GM12878 (cell line): Measurements from ENCODE around the gene MGA. TPM values are rescaled to one million over a fixed set of nuclear protein-coding genes. Genes with fewer than 3 reads are reported as not detected.

Source experiments
- ATAC-seq: fragments of 200-7000 bp; cut with Tn5 transposase; 3 replicates; pipeline ENCODE4 v1.9.1; 2020; ENCODE audit warnings: mild to moderate bottlenecking, moderate library complexity
- BruUV-seq: library from RNA; stranded (reverse); fragments of 400-500 nt; replicated peaks from 2 replicates; lab custom pipeline; 2021; lab: Mats Ljungman, UMichigan
- CTCF ChIA-PET: fragments of 300-600 bp; sonication (Branson Sonifier 250); formaldehyde crosslinking; extraction: SDS; loops from one replicate; lab custom pipeline; 2021; ENCODE audit warnings: inconsistent platforms; lab: Yijun Ruan, JAX
- POLR2A ChIA-PET: fragments of 350-600 bp; formaldehyde crosslinking; extraction: SDS; loops from one replicate; lab custom pipeline; 2021; ENCODE audit warnings: inconsistent platforms; lab: Charles Lee
- RAD21 ChIA-PET: fragments of 300-600 bp; sonication (Branson Sonifier 250); formaldehyde crosslinking; loops from one replicate; lab custom pipeline; 2023; ENCODE audit warnings: antibody characterized with exemption; ENCODE audit not compliant: unreplicated experiment; lab: Charles Lee
- SMC1A ChIA-PET: fragments of 300-600 bp; sonication (Branson Sonifier 250); formaldehyde crosslinking; loops from one replicate; lab custom pipeline; 2023; ENCODE audit not compliant: unreplicated experiment, uncharacterized antibody; lab: Charles Lee
- DNase-seq: peaks from one replicate; pipeline ENCODE4 v3.0.0-alpha.2; 2011; ENCODE audit warnings: low read depth, low spot score
- FAIRE-seq: peaks from 3 replicates; lab custom pipeline; 2011; peaks lifted over from hg19 to GRCh38; lab: Jason Lieb, UNC
- H2AFZ ChIP-seq: 2 replicates; pipeline ENCODE4 v1.6.0; 2011; ENCODE audit warnings: low read depth, low read length, control low read depth; ENCODE audit not compliant: control insufficient read depth
- H3K27ac ChIP-seq: 2 replicates; pipeline ENCODE4 v1.5.1; 2011; ENCODE audit warnings: control low read depth; ENCODE audit not compliant: control insufficient read depth, insufficient read depth
- H3K27me3 ChIP-seq, 2 experiments: replicated peaks in 1 of 2; 2 replicates each; pipeline versions ENCODE4 v1.6.0 to v1.6.1; 2011; ENCODE audit warnings: low read length in 1 of 2; ENCODE audit not compliant: control insufficient read depth in 2 of 2, insufficient read depth in 2 of 2
- H3K36me3 ChIP-seq, 2 experiments: 2 replicates each; pipeline ENCODE4 v1.5.1; 2011; ENCODE audit warnings: low read length in 1 of 2; ENCODE audit not compliant: control insufficient read depth in 2 of 2, insufficient read depth in 2 of 2
- H3K4me1 ChIP-seq: 2 replicates; pipeline ENCODE4 v1.6.1; 2011; ENCODE audit warnings: mild to moderate bottlenecking, low read length, moderate library complexity, mixed read lengths; ENCODE audit not compliant: control insufficient read depth, insufficient read depth
- H3K4me2 ChIP-seq: 2 replicates; pipeline ENCODE4 v1.6.0; 2011; ENCODE audit warnings: control low read depth; ENCODE audit not compliant: control insufficient read depth, insufficient read depth
- H3K4me3 ChIP-seq: fragments of 200-600 bp; sonication (generic); 2 replicates; pipeline ENCODE4 v1.5.1; 2016
- H3K79me2 ChIP-seq: 2 replicates; pipeline ENCODE4 v1.6.0; 2011; ENCODE audit warnings: low read length; ENCODE audit not compliant: control insufficient read depth, insufficient read depth
- H3K9ac ChIP-seq: 2 replicates; pipeline ENCODE4 v1.8.0; 2011; ENCODE audit warnings: low read length, control low read depth, mixed read lengths; ENCODE audit not compliant: control insufficient read depth, insufficient read depth
- H3K9me3 ChIP-seq: replicated peaks from 3 replicates; pipeline ENCODE4 v1.5.1; 2011; ENCODE audit warnings: mild to moderate bottlenecking, low read length; ENCODE audit not compliant: control insufficient read depth, insufficient read depth
- H4K20me1 ChIP-seq: 2 replicates; pipeline ENCODE4 v1.6.0; 2011; ENCODE audit not compliant: control insufficient read depth, insufficient read depth
- ATF7 ChIP-seq: fragments of 450-650 bp; IDR thresholded peaks from 2 replicates; pipeline ENCODE4 v1.6.1; 2016; ENCODE audit warnings: low read depth, mild to moderate bottlenecking
- CEBPB ChIP-seq, 2 experiments: fragments of 150-350 bp in 1 of 2; IDR thresholded peaks; 2 replicates each; pipeline ENCODE4 v1.6.1; 2012 to 2014; ENCODE audit warnings: low read depth in 2 of 2, low read length in 2 of 2, borderline replicate concordance in 1 of 2, inconsistent platforms in 1 of 2
- CHD1 ChIP-seq: IDR thresholded peaks from 2 replicates; pipeline ENCODE4 v1.6.1; 2012; ENCODE audit warnings: low read depth, low read length, improper control_type of control experiment
- CREM ChIP-seq: IDR thresholded peaks from 2 replicates; pipeline ENCODE4 v1.6.1; 2014; ENCODE audit warnings: antibody characterized with exemption, low read depth
- NR2C2 ChIP-seq: IDR thresholded peaks from 2 replicates; pipeline ENCODE4 v1.6.1; 2011; ENCODE audit warnings: borderline replicate concordance, low read depth; ENCODE audit not compliant: control insufficient read depth, insufficient read length
- NRF1 ChIP-seq: conservative IDR thresholded peaks from 2 replicates; pipeline ENCODE4 v1.6.1; 2011; ENCODE audit warnings: mild to moderate bottlenecking, low read depth, low read length, improper control_type of control experiment
- SREBF2 ChIP-seq: IDR thresholded peaks from 2 replicates; pipeline ENCODE4 v1.6.1; 2012; ENCODE audit warnings: mild to moderate bottlenecking, low read length
- SRF ChIP-seq, 2 experiments: IDR thresholded peaks; 2 replicates each; pipeline ENCODE4 v1.6.1; 2011; ENCODE audit warnings: low read depth in 2 of 2, low read length in 2 of 2, mild to moderate bottlenecking in 1 of 2, moderate library complexity in 1 of 2
- TBL1XR1 ChIP-seq: IDR thresholded peaks from 2 replicates; pipeline ENCODE4 v1.6.1; 2012; ENCODE audit warnings: low read depth, low read length, improper control_type of control experiment
- YY1 ChIP-seq: IDR thresholded peaks from 2 replicates; pipeline ENCODE4 v1.6.1; 2011; ENCODE audit warnings: low read depth, mild to moderate bottlenecking, low read length
- ZNF207 ChIP-seq: fragments of 450-650 bp; IDR thresholded peaks from 2 replicates; pipeline ENCODE4 v1.6.1; 2014; ENCODE audit warnings: antibody characterized with exemption, mild to moderate bottlenecking, borderline replicate concordance
- WGBS: methylation state at CpG from one replicate; pipeline ENCODE4 v1.1.6; 2016; ENCODE audit warnings: low lambda C conversion rate; ENCODE audit not compliant: insufficient replicate concordance, insufficient coverage; ENCODE audit errors: missing lambda C conversion rate; 5-methylcytosine and 5-hydroxymethylcytosine counted together
- in situ Hi-C: fragments of 300-500 bp; cut with MboI; formaldehyde crosslinking; loops from 9 replicates; pipeline ENCODE4 v1.14.3; 2018; ENCODE audit warnings: mixed read lengths
- intact Hi-C: fragments of 100-400 bp; cut with micrococcal nuclease; formaldehyde crosslinking; loops from one replicate; pipeline ENCODE4 v1.14.2; 2022; ENCODE audit not compliant: unreplicated experiment
- polyA plus RNA-seq, 11 experiments: library from polyadenylated mRNA; depleted of rRNA in 4 of 11; unstranded in 6 of 11; stranded (reverse) in 5 of 11; fragments of >200 nt; fragmentation: Nextera tagmentation in 4 of 11; fragmentation: Illumina TruSeq in 1 of 11; extraction: Ambion mirVana in 4 of 11; extraction: Trizol in 1 of 11; gene quantifications; 1 replicate in 1 of 11; 2 replicates in 10 of 11; pipeline versions ENCODE4 v1.2.1 to v1.2.3, GENCODE V29; 2011 to 2016; ENCODE audit warnings: inconsistent platforms in 2 of 11, missing spikeins in 2 of 11, low read depth in 1 of 11
- total RNA-seq, 4 experiments: library from RNA; depleted of rRNA in 3 of 4; stranded (reverse); fragments of >200 nt in 3 of 4; fragmentation: Illumina TruSeq in 1 of 4; extraction: Trizol in 1 of 4; gene quantifications; 2 replicates each; pipeline versions ENCODE4 v1.2.1 to v1.2.3, GENCODE V29; 2013 to 2021
- TF ChIP-seq, protein P1 (sequence below): fragments of 450-650 bp; formaldehyde crosslinking; IDR thresholded peaks from 2 replicates; pipeline ENCODE4 v1.4.0; 2020; ENCODE audit warnings: mild to moderate bottlenecking, moderate library complexity
- TF ChIP-seq, protein P2 (sequence below): fragments of 450-650 bp; IDR thresholded peaks from 2 replicates; pipeline ENCODE4 v1.6.1; 2017; ENCODE audit warnings: low read depth, mild to moderate bottlenecking, moderate library complexity
- TF ChIP-seq, protein P3 (sequence below): IDR thresholded peaks from 2 replicates; pipeline ENCODE4 v1.6.1; 2011; ENCODE audit warnings: borderline replicate concordance, low read depth, mild to moderate bottlenecking, moderate library complexity, low read length; ENCODE audit not compliant: insufficient read depth, poor library complexity, severe bottlenecking
- TF ChIP-seq, protein P4 (sequence below): fragments of 450-650 bp; conservative IDR thresholded peaks from 2 replicates; pipeline ENCODE4 v1.6.1; 2017; ENCODE audit warnings: mild to moderate bottlenecking, moderate library complexity

Gene MGA
- total and polyA plus RNA-seq, 10 of the 15 experiments (the other 5 are each of a cell fraction or from before 2014, with no cell fraction given), result 2.6 to 29.6 (median 17.0) TPM

DNA sequence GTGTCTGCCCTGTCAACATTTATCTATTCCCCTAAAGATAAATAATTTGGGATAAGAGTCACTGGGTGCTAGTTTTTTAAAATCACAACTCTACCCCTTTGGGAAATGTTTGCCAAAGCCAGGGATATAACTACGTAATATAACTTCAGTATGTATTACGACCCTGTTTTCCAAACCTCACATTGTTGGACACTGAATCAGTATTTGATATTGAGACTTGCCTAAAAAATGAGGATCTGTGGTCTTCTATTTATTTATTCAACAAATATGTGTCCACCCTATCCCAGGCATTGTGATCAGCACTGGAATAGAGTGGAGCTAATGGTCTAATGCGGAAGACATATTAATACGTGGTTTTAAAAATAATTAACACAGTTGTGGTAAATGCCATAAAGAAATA, 4.5 kb upstream of the MGA start:
- Histone ChIP-seq H3K4me1 (peaks cover 10% of the 10 kb centered on the region), H3K4me3 (no peak overlapping the region), H4K20me1 (no peaks in the 10 kb centered on the region), H3K79me2 (0 out of 2 replicates have a peak, but pooled peaks cover under 1% of the 10 kb centered on the region), H2AFZ (no peak overlapping the region), H3K27ac (no peak overlapping the region), H3K36me3 (no peaks in the 10 kb centered on the region), H3K4me2 (no peak overlapping the region), H3K9me3 (peaks cover 2% of the 10 kb centered on the region; the same call in 2 of the 3 replicates), H3K27me3 (no peaks in the 10 kb centered on the region; a peak in 1 of 4 replicates), H3K9ac (no peak overlapping the region)
- no TSS peak for BruUV-seq
- in situ Hi-C loops, result no loop called here
- ATAC-seq (no peak), FAIRE-seq (no peak), DNase-seq (no peak)
- POLR2A ChIA-PET, result no interaction called here
- intact Hi-C loops, result no loop called here
- CTCF ChIA-PET, result no interaction called here
- SMC1A ChIA-PET, result interaction anchor here (0.6 kb wide), 1 partner anchor 17 kb away, joined by 3 read pairs; no protein-coding TSS in a partner anchor
- RAD21 ChIA-PET, result no interaction called here
- 80% methylated on average over 4 of the region's 4 CpGs for WGBS
- TF ChIP-seq, protein P1, sequence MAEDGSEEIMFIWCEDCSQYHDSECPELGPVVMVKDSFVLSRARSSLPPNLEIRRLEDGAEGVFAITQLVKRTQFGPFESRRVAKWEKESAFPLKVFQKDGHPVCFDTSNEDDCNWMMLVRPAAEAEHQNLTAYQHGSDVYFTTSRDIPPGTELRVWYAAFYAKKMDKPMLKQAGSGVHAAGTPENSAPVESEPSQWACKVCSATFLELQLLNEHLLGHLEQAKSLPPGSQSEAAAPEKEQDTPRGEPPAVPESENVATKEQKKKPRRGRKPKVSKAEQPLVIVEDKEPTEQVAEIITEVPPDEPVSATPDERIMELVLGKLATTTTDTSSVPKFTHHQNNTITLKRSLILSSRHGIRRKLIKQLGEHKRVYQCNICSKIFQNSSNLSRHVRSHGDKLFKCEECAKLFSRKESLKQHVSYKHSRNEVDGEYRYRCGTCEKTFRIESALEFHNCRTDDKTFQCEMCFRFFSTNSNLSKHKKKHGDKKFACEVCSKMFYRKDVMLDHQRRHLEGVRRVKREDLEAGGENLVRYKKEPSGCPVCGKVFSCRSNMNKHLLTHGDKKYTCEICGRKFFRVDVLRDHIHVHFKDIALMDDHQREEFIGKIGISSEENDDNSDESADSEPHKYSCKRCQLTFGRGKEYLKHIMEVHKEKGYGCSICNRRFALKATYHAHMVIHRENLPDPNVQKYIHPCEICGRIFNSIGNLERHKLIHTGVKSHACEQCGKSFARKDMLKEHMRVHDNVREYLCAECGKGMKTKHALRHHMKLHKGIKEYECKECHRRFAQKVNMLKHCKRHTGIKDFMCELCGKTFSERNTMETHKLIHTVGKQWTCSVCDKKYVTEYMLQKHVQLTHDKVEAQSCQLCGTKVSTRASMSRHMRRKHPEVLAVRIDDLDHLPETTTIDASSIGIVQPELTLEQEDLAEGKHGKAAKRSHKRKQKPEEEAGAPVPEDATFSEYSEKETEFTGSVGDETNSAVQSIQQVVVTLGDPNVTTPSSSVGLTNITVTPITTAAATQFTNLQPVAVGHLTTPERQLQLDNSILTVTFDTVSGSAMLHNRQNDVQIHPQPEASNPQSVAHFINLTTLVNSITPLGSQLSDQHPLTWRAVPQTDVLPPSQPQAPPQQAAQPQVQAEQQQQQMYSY, result no peak
- no peak for TF ChIP-seq NRF1
- no peak for TF ChIP-seq NR2C2
- TF ChIP-seq CHD1, result no peak
- TF ChIP-seq, protein P2, sequence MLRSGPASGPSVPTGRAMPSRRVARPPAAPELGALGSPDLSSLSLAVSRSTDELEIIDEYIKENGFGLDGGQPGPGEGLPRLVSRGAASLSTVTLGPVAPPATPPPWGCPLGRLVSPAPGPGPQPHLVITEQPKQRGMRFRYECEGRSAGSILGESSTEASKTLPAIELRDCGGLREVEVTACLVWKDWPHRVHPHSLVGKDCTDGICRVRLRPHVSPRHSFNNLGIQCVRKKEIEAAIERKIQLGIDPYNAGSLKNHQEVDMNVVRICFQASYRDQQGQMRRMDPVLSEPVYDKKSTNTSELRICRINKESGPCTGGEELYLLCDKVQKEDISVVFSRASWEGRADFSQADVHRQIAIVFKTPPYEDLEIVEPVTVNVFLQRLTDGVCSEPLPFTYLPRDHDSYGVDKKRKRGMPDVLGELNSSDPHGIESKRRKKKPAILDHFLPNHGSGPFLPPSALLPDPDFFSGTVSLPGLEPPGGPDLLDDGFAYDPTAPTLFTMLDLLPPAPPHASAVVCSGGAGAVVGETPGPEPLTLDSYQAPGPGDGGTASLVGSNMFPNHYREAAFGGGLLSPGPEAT, result no peak
- no peak for TF ChIP-seq CREM
- TF ChIP-seq SREBF2, result no peak
- no peak for TF ChIP-seq ZNF207
- TF ChIP-seq SRF (IDR thresholded peaks at IDR 0.05; ENCODE audit: low read depth in 2 of 2, low read length in 2 of 2), result no peak
- no peak for TF ChIP-seq ATF7
- TF ChIP-seq TBL1XR1, result no peak
- TF ChIP-seq, protein P3, sequence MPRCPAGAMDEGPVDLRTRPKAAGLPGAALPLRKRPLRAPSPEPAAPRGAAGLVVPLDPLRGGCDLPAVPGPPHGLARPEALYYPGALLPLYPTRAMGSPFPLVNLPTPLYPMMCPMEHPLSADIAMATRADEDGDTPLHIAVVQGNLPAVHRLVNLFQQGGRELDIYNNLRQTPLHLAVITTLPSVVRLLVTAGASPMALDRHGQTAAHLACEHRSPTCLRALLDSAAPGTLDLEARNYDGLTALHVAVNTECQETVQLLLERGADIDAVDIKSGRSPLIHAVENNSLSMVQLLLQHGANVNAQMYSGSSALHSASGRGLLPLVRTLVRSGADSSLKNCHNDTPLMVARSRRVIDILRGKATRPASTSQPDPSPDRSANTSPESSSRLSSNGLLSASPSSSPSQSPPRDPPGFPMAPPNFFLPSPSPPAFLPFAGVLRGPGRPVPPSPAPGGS, result no peak
- TF ChIP-seq, protein P4, sequence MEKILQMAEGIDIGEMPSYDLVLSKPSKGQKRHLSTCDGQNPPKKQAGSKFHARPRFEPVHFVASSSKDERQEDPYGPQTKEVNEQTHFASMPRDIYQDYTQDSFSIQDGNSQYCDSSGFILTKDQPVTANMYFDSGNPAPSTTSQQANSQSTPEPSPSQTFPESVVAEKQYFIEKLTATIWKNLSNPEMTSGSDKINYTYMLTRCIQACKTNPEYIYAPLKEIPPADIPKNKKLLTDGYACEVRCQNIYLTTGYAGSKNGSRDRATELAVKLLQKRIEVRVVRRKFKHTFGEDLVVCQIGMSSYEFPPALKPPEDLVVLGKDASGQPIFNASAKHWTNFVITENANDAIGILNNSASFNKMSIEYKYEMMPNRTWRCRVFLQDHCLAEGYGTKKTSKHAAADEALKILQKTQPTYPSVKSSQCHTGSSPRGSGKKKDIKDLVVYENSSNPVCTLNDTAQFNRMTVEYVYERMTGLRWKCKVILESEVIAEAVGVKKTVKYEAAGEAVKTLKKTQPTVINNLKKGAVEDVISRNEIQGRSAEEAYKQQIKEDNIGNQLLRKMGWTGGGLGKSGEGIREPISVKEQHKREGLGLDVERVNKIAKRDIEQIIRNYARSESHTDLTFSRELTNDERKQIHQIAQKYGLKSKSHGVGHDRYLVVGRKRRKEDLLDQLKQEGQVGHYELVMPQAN, result no peak
- no peak for TF ChIP-seq YY1
- no peak for TF ChIP-seq CEBPB (IDR thresholded peaks at IDR 0.05; ENCODE audit: borderline replicate concordance in 1 of 2, low read depth in 2 of 2, low read length in 2 of 2)
